Liver (tissue), 9 donors: ENCODE results near the gene AKR1C8. TPM values are rescaled to one million over a fixed set of nuclear protein-coding genes. Genes with fewer than 3 reads are reported as not detected.

ENCODE experiments used
- DNase-seq: peaks from one replicate; pipeline ENCODE4 v3.0.0-alpha.2; 2017; ENCODE audit warnings: low spot score
- H3K27ac ChIP-seq, 2 donors: one replicate each; pipeline ENCODE4 v1.7.0; 2013; ENCODE audit warnings: inconsistent platforms in 2 of 2, low read length in 2 of 2, control low read depth in 1 of 2, low read depth in 1 of 2, mild to moderate bottlenecking in 1 of 2
- H3K27me3 ChIP-seq, 4 donors: one replicate each; pipeline versions ENCODE4 v1.6.1 to v1.7.0; 2013; ENCODE audit warnings: low read length in 3 of 4, inconsistent platforms in 1 of 4, mild to moderate bottlenecking in 1 of 4, moderate library complexity in 1 of 4; ENCODE audit not compliant: control insufficient read depth in 4 of 4, insufficient read depth in 4 of 4
- H3K36me3 ChIP-seq, 4 donors: one replicate each; pipeline versions ENCODE4 v1.6.1 to v1.7.0; 2013; ENCODE audit warnings: low read length in 3 of 4, mild to moderate bottlenecking in 3 of 4, low read depth in 1 of 4, moderate library complexity in 1 of 4; ENCODE audit not compliant: control insufficient read depth in 4 of 4, insufficient read depth in 3 of 4
- H3K4me1 ChIP-seq, 4 donors: one replicate each; pipeline versions ENCODE4 v1.6.1 to v1.7.0; 2013; ENCODE audit warnings: low read length in 3 of 4, mild to moderate bottlenecking in 3 of 4, moderate library complexity in 1 of 4; ENCODE audit not compliant: control insufficient read depth in 4 of 4, insufficient read depth in 4 of 4
- H3K4me3 ChIP-seq, 3 donors: one replicate each; pipeline versions ENCODE4 v1.6.1 to v1.7.0; 2013; ENCODE audit warnings: low read length in 3 of 3, control low read depth in 1 of 3, low read depth in 1 of 3, mild to moderate bottlenecking in 1 of 3
- H3K9ac ChIP-seq, 2 donors: one replicate each; pipeline ENCODE4 v1.7.0; 2013; ENCODE audit warnings: low read length in 2 of 2, mild to moderate bottlenecking in 2 of 2, moderate library complexity in 2 of 2, control low read depth in 1 of 2, low read depth in 1 of 2
- H3K9me3 ChIP-seq, 4 donors: one replicate each; pipeline versions ENCODE4 v1.6.1 to v1.7.0; 2013; ENCODE audit warnings: low read length in 3 of 4; ENCODE audit not compliant: control insufficient read depth in 4 of 4
- EGR1 ChIP-seq, 2 donors: IDR thresholded peaks; 2 replicates each; pipeline ENCODE4 v1.6.1; 2016 to 2018; ENCODE audit warnings: antibody characterized with exemption in 2 of 2, low read depth in 2 of 2
- FOXA1 ChIP-seq: IDR thresholded peaks from 2 replicates; pipeline ENCODE4 v1.6.1; 2016; ENCODE audit warnings: antibody characterized with exemption
- FOXA2 ChIP-seq: IDR thresholded peaks from 2 replicates; pipeline ENCODE4 v1.6.1; 2016; ENCODE audit warnings: antibody characterized with exemption
- GABPA ChIP-seq, 2 donors: IDR thresholded peaks in 1 of 2; conservative IDR thresholded peaks in 1 of 2; 2 replicates each; pipeline ENCODE4 v1.6.1; 2016; ENCODE audit warnings: antibody characterized with exemption in 2 of 2, mild to moderate bottlenecking in 1 of 2, moderate library complexity in 1 of 2
- HNF4A ChIP-seq, 2 donors: conservative IDR thresholded peaks; 2 replicates each; pipeline ENCODE4 v1.6.1; 2016; ENCODE audit warnings: antibody characterized with exemption in 2 of 2, mild to moderate bottlenecking in 2 of 2
- HNF4G ChIP-seq: IDR thresholded peaks from 2 replicates; pipeline ENCODE4 v1.6.1; 2016; ENCODE audit warnings: antibody characterized with exemption
- JUND ChIP-seq, 2 donors: IDR thresholded peaks; 2 replicates each; pipeline ENCODE4 v1.6.1; 2016; ENCODE audit warnings: antibody characterized with exemption in 2 of 2
- NR2F2 ChIP-seq: IDR thresholded peaks from 2 replicates; pipeline ENCODE4 v1.6.1; 2016; ENCODE audit warnings: antibody characterized with exemption
- RAD21 ChIP-seq, 2 donors: IDR thresholded peaks; 2 replicates each; pipeline ENCODE4 v1.6.1; 2016; ENCODE audit warnings: antibody characterized with exemption in 2 of 2, mild to moderate bottlenecking in 2 of 2
- RXRA ChIP-seq, 2 donors: IDR thresholded peaks; 2 replicates each; pipeline ENCODE4 v1.6.1; 2017 to 2018; ENCODE audit warnings: antibody characterized with exemption in 2 of 2, mild to moderate bottlenecking in 1 of 2
- SP1 ChIP-seq: IDR thresholded peaks from 2 replicates; pipeline ENCODE4 v1.6.1; 2018; ENCODE audit warnings: antibody characterized with exemption, mild to moderate bottlenecking
- TAF1 ChIP-seq: conservative IDR thresholded peaks from 2 replicates; pipeline ENCODE4 v1.6.1; 2016; ENCODE audit warnings: antibody characterized with exemption, mild to moderate bottlenecking
- YY1 ChIP-seq: IDR thresholded peaks from 2 replicates; pipeline ENCODE4 v1.6.1; 2016; ENCODE audit warnings: antibody characterized with exemption, mild to moderate bottlenecking
- WGBS: extraction: QIAGEN DNeasy Blood & Tissue Kit; methylation state at CpG from one replicate; pipeline ENCODE4 v1.1.7; 2013; 5-methylcytosine and 5-hydroxymethylcytosine counted together
- polyA plus RNA-seq, 2 donors: library from polyadenylated mRNA; stranded (reverse) in 1 of 2; unstranded in 1 of 2; fragments of 200-250 nt in 1 of 2; fragments of >200 nt in 1 of 2; fragmentation: Nextera tagmentation in 1 of 2; extraction: Ambion mirVana in 1 of 2; gene quantifications; one replicate each; pipeline versions ENCODE4 v1.2.1 to v1.2.3, GENCODE V29; 2013 to 2015
- total RNA-seq, 2 donors: library from RNA; depleted of rRNA; stranded (reverse); fragments of >200 nt; gene quantifications; one replicate each; pipeline ENCODE4 v1.2.3, GENCODE V29; 2014
- TF ChIP-seq, protein P1 (sequence below): IDR thresholded peaks from 2 replicates; pipeline ENCODE4 v1.6.1; 2016; ENCODE audit warnings: antibody characterized with exemption
- TF ChIP-seq, protein P2 (sequence below): IDR thresholded peaks from 2 replicates; pipeline ENCODE4 v1.6.1; 2016; ENCODE audit warnings: antibody characterized with exemption, mild to moderate bottlenecking
- TF ChIP-seq, protein P3 (sequence below): fragments of 150-350 bp; IDR thresholded peaks from 2 replicates; pipeline ENCODE4 v1.5.1; 2017; ENCODE audit warnings: improper control_type of control experiment, low read depth, low read length; ENCODE audit not compliant: missing input control
- TF ChIP-seq, protein P4 (sequence below): IDR thresholded peaks from 2 replicates; pipeline ENCODE4 v1.6.1; 2016; ENCODE audit warnings: antibody characterized with exemption
- TF ChIP-seq, protein P5 (sequence below): IDR thresholded peaks from 2 replicates; pipeline ENCODE4 v1.6.1; 2016; ENCODE audit warnings: antibody characterized with exemption
- donor health status: healthy.
- donor health status: healthy.
- donor health status: healthy.
- donor health status: healthy.
- donor health status: healthy.

Gene AKR1C8
- total and polyA plus RNA-seq, 4 donors = 2.5 to 28.5 (median 19.2) TPM; not detected in 1

DNA sequence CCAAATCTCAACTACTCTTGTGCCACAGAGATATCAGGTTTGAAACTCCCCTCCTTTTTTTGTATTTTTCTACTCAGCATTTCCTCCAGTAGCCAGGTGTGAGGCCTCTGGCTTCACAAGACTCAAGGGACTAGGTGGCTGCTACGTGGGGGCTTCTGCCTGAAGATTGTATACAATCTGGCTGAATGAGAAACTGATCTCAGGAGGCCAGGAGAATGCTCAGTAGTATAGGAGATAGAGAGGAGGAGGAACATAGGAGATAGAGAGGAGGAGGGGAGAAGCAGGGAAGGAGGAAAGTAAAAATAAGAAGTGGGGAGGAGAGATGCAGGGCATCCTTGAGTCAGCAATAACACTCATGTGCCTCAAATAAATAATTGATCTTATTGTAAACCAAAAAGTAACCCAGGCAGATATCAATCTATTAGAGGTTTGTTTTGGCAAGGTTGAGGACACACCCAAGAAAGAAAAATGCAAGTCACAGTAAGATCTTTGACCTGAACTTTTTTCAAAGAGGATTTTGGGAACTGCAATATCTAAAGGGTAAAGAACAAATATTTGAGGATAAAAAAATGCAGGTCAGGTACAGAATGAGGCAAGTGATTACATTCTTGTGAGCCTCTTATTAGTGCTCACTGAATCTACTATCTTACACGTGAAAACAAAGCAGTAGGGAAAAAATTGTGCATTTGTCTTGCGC, 36.8 kb downstream of the AKR1C8 start:
- H3K27me3 ChIP-seq = no peaks in the 10 kb centered on the region
- WGBS = 43% methylated on average over 3 of the region's 3 CpGs
- no peak overlapping the region for H3K9ac ChIP-seq
- DNase-seq = no peak
- H3K36me3 ChIP-seq = peaks cover 2 to 11% (median 6%) of the 10 kb centered on the region in 4 donors
- TF ChIP-seq TAF1 (no peak), NR2F2 (peak; percentile 47), FOXA1 (peak; percentile 61), JUND (IDR thresholded peaks at IDR 0.05) (peak; percentile 17 to 83), EGR1 (IDR thresholded peaks at IDR 0.05; ENCODE audit: low read depth in 2 of 2) (no peak), YY1 (peak; percentile 48), RAD21 (IDR thresholded peaks at IDR 0.05) (peak; percentile 29 to 43), HNF4A (conservative IDR thresholded peaks at IDR 0.05) (peak; percentile 88 to 94), RXRA (IDR thresholded peaks at IDR 0.05) (peak; percentile 83 to 89), FOXA2 (peak; percentile 61), GABPA (IDR thresholded peaks at IDR 0.05 in 1 of 2, conservative IDR thresholded peaks at IDR 0.05 in 1 of 2) (no peak), HNF4G (peak; percentile 46), SP1 (peak; percentile 61)
- TF ChIP-seq, protein P1, sequence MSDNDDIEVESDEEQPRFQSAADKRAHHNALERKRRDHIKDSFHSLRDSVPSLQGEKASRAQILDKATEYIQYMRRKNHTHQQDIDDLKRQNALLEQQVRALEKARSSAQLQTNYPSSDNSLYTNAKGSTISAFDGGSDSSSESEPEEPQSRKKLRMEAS = peak; percentile 60
- TF ChIP-seq, protein P2, sequence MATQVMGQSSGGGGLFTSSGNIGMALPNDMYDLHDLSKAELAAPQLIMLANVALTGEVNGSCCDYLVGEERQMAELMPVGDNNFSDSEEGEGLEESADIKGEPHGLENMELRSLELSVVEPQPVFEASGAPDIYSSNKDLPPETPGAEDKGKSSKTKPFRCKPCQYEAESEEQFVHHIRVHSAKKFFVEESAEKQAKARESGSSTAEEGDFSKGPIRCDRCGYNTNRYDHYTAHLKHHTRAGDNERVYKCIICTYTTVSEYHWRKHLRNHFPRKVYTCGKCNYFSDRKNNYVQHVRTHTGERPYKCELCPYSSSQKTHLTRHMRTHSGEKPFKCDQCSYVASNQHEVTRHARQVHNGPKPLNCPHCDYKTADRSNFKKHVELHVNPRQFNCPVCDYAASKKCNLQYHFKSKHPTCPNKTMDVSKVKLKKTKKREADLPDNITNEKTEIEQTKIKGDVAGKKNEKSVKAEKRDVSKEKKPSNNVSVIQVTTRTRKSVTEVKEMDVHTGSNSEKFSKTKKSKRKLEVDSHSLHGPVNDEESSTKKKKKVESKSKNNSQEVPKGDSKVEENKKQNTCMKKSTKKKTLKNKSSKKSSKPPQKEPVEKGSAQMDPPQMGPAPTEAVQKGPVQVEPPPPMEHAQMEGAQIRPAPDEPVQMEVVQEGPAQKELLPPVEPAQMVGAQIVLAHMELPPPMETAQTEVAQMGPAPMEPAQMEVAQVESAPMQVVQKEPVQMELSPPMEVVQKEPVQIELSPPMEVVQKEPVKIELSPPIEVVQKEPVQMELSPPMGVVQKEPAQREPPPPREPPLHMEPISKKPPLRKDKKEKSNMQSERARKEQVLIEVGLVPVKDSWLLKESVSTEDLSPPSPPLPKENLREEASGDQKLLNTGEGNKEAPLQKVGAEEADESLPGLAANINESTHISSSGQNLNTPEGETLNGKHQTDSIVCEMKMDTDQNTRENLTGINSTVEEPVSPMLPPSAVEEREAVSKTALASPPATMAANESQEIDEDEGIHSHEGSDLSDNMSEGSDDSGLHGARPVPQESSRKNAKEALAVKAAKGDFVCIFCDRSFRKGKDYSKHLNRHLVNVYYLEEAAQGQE = peak; percentile 49
- TF ChIP-seq, protein P3, sequence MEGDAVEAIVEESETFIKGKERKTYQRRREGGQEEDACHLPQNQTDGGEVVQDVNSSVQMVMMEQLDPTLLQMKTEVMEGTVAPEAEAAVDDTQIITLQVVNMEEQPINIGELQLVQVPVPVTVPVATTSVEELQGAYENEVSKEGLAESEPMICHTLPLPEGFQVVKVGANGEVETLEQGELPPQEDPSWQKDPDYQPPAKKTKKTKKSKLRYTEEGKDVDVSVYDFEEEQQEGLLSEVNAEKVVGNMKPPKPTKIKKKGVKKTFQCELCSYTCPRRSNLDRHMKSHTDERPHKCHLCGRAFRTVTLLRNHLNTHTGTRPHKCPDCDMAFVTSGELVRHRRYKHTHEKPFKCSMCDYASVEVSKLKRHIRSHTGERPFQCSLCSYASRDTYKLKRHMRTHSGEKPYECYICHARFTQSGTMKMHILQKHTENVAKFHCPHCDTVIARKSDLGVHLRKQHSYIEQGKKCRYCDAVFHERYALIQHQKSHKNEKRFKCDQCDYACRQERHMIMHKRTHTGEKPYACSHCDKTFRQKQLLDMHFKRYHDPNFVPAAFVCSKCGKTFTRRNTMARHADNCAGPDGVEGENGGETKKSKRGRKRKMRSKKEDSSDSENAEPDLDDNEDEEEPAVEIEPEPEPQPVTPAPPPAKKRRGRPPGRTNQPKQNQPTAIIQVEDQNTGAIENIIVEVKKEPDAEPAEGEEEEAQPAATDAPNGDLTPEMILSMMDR = no peak
- TF ChIP-seq, protein P4, sequence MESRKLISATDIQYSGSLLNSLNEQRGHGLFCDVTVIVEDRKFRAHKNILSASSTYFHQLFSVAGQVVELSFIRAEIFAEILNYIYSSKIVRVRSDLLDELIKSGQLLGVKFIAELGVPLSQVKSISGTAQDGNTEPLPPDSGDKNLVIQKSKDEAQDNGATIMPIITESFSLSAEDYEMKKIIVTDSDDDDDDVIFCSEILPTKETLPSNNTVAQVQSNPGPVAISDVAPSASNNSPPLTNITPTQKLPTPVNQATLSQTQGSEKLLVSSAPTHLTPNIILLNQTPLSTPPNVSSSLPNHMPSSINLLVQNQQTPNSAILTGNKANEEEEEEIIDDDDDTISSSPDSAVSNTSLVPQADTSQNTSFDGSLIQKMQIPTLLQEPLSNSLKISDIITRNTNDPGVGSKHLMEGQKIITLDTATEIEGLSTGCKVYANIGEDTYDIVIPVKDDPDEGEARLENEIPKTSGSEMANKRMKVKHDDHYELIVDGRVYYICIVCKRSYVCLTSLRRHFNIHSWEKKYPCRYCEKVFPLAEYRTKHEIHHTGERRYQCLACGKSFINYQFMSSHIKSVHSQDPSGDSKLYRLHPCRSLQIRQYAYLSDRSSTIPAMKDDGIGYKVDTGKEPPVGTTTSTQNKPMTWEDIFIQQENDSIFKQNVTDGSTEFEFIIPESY = peak; percentile 80
- TF ChIP-seq, protein P5, sequence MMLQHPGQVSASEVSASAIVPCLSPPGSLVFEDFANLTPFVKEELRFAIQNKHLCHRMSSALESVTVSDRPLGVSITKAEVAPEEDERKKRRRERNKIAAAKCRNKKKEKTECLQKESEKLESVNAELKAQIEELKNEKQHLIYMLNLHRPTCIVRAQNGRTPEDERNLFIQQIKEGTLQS = peak; percentile 42
- H3K9me3 ChIP-seq = peaks cover 0 to 5% (median 0%) of the 10 kb centered on the region in 4 donors
- no peak overlapping the region for H3K4me3 ChIP-seq
- peak overlapping the region; percentile 85 to 91 for H3K27ac ChIP-seq
- peaks cover 7 to 27% (median 26%) of the 10 kb centered on the region in 4 donors for H3K4me1 ChIP-seq
